Measurements from ENCODE around the gene PGAP2.

PGAP2 gene

DNA sequence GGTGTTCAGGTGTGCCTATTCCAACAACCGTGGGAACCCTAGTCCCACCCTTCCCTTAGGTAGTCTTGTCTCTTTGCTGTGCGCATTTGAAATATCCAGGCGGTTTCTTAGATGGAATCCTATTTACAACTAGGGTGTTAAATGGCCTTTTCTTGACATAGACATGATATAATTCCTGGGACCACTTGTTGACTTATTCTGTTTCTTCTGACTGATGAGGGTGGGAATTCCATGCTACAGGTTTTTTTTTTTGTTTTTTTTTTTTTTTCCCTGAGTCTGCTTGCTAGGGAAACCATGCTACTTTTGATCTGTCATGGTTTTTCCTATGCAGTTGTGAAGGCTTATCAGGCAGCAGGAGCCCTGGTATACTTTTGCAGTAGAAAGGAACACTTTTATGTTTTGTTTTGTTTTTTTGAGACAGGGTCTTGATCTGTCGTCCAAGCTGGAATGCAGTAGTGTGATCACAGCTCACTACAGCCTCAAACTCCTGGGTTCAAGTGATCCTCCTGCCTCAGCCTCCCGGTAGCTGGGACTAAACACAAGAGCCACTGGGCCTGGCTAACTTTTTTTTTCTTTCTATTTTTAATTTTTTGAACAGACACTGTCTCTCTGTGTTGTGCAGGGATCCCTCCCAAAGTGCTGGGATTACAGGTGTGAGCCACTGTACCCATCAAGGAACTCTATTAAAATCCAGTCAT is 48.6 kb downstream of the PGAP2 start:
- POLR2A ChIA-PET: interaction anchor here (0.6 to 0.9 kb wide), 2 partner anchors 9 to 39 kb away, joined by 4 to 6 read pairs; no protein-coding TSS in a partner anchor
- no peaks in the 10 kb centered on the region for H3K36me3 ChIP-seq (ENCODE audit: control insufficient read depth in 2 of 2, insufficient read depth in 1 of 2, low read length in 2 of 2)
- CTCF ChIA-PET: interaction anchor here (0.6 to 19.6 kb wide), 8 partner anchors 8 to 216 kb away, joined by 3 to 589 read pairs (median 13); partner anchors contain the start of genes PGAP2 and RHOG
- H3K4me3 ChIP-seq (ENCODE audit: low read depth, low read length): peak overlapping the region; percentile 87
- no peak overlapping the region for H3K27ac ChIP-seq (ENCODE audit: extremely low read depth, low read depth, low read length)
- H3K4me1 ChIP-seq (ENCODE audit: control insufficient read depth, insufficient read depth, low read length): no peaks in the 10 kb centered on the region
- TF ChIP-seq IKZF3 (tag by site-specific recombination; IDR thresholded peaks at IDR 0.05): no peak
- no peak for TF ChIP-seq ZNF701 (tag by site-specific recombination; IDR thresholded peaks at IDR 0.05)
- no peak for TF ChIP-seq ZFHX2 (tag by site-specific recombination; conservative IDR thresholded peaks at IDR 0.05)
- TF ChIP-seq GLIS2 (tag by site-specific recombination; IDR thresholded peaks at IDR 0.05): no peak
- TF ChIP-seq, protein P1, sequence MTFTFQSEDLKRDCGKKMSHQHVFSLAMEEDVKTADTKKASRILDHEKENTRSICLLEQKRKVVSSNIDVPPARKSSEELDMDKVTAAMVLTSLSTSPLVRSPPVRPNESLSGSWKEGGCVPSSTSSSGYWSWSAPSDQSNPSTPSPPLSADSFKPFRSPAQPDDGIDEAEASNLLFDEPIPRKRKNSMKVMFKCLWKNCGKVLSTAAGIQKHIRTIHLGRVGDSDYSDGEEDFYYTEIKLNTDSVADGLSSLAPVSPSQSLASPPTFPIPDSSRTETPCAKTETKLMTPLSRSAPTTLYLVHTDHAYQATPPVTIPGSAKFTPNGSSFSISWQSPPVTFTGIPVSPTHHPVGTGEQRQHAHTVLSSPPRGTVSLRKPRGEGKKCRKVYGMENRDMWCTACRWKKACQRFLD (tag by site-specific recombination; IDR thresholded peaks at IDR 0.05): no peak
- no peak for TF ChIP-seq ZNF112 (tag by site-specific recombination; IDR thresholded peaks at IDR 0.05)
- no peak for TF ChIP-seq ZNF239 (tag by site-specific recombination; IDR thresholded peaks at IDR 0.05)
- TF ChIP-seq ZNF24 (tag by site-specific recombination; IDR thresholded peaks at IDR 0.05): no peak
- TF ChIP-seq ZNF830 (tag by site-specific recombination; IDR thresholded peaks at IDR 0.05; ENCODE audit: low read depth): no peak
- no peak for TF ChIP-seq ZNF341 (tag by site-specific recombination; IDR thresholded peaks at IDR 0.05; ENCODE audit: low read depth)
- no peak for TF ChIP-seq ZNF510 (tag by site-specific recombination; IDR thresholded peaks at IDR 0.05; ENCODE audit: insufficient replicate concordance)
- TF ChIP-seq ZFP69B (tag by site-specific recombination; IDR thresholded peaks at IDR 0.05): no peak
- no peak for TF ChIP-seq HOXD13 (CRISPR knock-in tag; IDR thresholded peaks at IDR 0.05; ENCODE audit: borderline replicate concordance)
- TF ChIP-seq ZBTB26 (tag by site-specific recombination; optimal IDR thresholded peaks at IDR 0.05): no peak
- no peak for TF ChIP-seq ZNF335 (tag by site-specific recombination; conservative IDR thresholded peaks at IDR 0.05)
- TF ChIP-seq ZSCAN23 (tag by site-specific recombination; IDR thresholded peaks at IDR 0.05): no peak
- TF ChIP-seq, protein P2, sequence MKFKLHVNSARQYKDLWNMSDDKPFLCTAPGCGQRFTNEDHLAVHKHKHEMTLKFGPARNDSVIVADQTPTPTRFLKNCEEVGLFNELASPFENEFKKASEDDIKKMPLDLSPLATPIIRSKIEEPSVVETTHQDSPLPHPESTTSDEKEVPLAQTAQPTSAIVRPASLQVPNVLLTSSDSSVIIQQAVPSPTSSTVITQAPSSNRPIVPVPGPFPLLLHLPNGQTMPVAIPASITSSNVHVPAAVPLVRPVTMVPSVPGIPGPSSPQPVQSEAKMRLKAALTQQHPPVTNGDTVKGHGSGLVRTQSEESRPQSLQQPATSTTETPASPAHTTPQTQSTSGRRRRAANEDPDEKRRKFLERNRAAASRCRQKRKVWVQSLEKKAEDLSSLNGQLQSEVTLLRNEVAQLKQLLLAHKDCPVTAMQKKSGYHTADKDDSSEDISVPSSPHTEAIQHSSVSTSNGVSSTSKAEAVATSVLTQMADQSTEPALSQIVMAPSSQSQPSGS (tag by site-specific recombination; IDR thresholded peaks at IDR 0.05; ENCODE audit: low read depth): no peak
- no peak for TF ChIP-seq ZNF560 (tag by site-specific recombination; IDR thresholded peaks at IDR 0.05; ENCODE audit: borderline replicate concordance)
- TF ChIP-seq, protein P3, sequence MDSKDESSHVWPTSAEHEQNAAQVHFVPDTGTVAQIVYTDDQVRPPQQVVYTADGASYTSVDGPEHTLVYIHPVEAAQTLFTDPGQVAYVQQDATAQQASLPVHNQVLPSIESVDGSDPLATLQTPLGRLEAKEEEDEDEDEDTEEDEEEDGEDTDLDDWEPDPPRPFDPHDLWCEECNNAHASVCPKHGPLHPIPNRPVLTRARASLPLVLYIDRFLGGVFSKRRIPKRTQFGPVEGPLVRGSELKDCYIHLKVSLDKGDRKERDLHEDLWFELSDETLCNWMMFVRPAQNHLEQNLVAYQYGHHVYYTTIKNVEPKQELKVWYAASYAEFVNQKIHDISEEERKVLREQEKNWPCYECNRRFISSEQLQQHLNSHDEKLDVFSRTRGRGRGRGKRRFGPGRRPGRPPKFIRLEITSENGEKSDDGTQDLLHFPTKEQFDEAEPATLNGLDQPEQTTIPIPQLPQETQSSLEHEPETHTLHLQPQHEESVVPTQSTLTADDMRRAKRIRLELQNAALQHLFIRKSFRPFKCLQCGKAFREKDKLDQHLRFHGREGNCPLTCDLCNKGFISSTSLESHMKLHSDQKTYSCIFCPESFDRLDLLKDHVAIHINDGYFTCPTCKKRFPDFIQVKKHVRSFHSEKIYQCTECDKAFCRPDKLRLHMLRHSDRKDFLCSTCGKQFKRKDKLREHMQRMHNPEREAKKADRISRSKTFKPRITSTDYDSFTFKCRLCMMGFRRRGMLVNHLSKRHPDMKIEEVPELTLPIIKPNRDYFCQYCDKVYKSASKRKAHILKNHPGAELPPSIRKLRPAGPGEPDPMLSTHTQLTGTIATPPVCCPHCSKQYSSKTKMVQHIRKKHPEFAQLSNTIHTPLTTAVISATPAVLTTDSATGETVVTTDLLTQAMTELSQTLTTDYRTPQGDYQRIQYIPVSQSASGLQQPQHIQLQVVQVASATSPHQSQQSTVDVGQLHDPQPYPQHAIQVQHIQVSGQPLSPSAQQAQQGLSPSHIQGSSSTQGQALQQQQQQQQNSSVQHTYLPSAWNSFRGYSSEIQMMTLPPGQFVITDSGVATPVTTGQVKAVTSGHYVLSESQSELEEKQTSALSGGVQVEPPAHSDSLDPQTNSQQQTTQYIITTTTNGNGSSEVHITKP (tag by site-specific recombination; IDR thresholded peaks at IDR 0.05): no peak
- TF ChIP-seq, protein P4, sequence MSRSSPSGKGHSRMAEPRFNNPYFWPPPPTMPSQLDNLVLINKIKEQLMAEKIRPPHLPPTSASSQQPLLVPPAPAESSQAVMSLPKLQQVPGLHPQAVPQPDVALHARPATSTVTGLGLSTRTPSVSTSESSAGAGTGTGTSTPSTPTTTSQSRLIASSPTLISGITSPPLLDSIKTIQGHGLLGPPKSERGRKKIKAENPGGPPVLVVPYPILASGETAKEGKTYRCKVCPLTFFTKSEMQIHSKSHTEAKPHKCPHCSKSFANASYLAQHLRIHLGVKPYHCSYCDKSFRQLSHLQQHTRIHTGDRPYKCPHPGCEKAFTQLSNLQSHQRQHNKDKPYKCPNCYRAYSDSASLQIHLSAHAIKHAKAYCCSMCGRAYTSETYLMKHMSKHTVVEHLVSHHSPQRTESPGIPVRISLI (tag by site-specific recombination; IDR thresholded peaks at IDR 0.05): peak; percentile 78; the same call in 1 of the 2 replicates
- no peak for TF ChIP-seq ZNF544 (tag by site-specific recombination; IDR thresholded peaks at IDR 0.05)
- TF ChIP-seq, protein P5, sequence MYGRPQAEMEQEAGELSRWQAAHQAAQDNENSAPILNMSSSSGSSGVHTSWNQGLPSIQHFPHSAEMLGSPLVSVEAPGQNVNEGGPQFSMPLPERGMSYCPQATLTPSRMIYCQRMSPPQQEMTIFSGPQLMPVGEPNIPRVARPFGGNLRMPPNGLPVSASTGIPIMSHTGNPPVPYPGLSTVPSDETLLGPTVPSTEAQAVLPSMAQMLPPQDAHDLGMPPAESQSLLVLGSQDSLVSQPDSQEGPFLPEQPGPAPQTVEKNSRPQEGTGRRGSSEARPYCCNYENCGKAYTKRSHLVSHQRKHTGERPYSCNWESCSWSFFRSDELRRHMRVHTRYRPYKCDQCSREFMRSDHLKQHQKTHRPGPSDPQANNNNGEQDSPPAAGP (tag by site-specific recombination; IDR thresholded peaks at IDR 0.05): no peak
- TF ChIP-seq, protein P6, sequence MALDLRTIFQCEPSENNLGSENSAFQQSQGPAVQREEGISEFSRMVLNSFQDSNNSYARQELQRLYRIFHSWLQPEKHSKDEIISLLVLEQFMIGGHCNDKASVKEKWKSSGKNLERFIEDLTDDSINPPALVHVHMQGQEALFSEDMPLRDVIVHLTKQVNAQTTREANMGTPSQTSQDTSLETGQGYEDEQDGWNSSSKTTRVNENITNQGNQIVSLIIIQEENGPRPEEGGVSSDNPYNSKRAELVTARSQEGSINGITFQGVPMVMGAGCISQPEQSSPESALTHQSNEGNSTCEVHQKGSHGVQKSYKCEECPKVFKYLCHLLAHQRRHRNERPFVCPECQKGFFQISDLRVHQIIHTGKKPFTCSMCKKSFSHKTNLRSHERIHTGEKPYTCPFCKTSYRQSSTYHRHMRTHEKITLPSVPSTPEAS (tag by site-specific recombination; IDR thresholded peaks at IDR 0.05): no peak
- peak; percentile 95 for TF ChIP-seq SCRT1 (tag by site-specific recombination; IDR thresholded peaks at IDR 0.05; ENCODE audit: borderline replicate concordance)
- no peak for TF ChIP-seq ZNF792 (tag by site-specific recombination; IDR thresholded peaks at IDR 0.05)
- TF ChIP-seq SCRT2 (tag by site-specific recombination; IDR thresholded peaks at IDR 0.05): peak; percentile 95
- no peaks in the 10 kb centered on the region for H3K9me3 ChIP-seq (ENCODE audit: control insufficient read depth, insufficient read depth, low read depth, low read length)
